ENCODE data around the gene EPHA6. TPM values are rescaled to one million over a fixed set of nuclear protein-coding genes. Genes with fewer than 3 reads are reported as not detected.

The EPHA6 gene
- total RNA-seq, 1 experiment from 2014 or later: 3.6 TPM

- Histone ChIP-seq H3K27ac (ENCODE audit: low read length) (no peak overlapping the region), H3K4me1 (ENCODE audit: insufficient read depth, low read length) (no peaks in the 10 kb centered on the region), H3K4me2 (ENCODE audit: low read length) (peak overlapping the region; percentile 69), H3K9ac (ENCODE audit: low read length) (no peak overlapping the region), H2AFZ (ENCODE audit: low read length) (no peak overlapping the region), H3K9me3 (ENCODE audit: low read length) (no peaks in the 10 kb centered on the region), H3F3A (ENCODE audit: low read length, unreplicated experiment) (no peaks in the 10 kb centered on the region), H3K4me3 (ENCODE audit: low read length) (peak overlapping the region; percentile 37; the same call in 1 of the 2 replicates), H3K36me3 (ENCODE audit: low read depth, low read length) (no peaks in the 10 kb centered on the region), H4K20me1 (ENCODE audit: low read length) (no peaks in the 10 kb centered on the region), H3K79me2 (ENCODE audit: low read length) (no peaks in the 10 kb centered on the region), H3K27me3 (ENCODE audit: low read length) (no peaks in the 10 kb centered on the region), H3K9me2 (replicated peaks; ENCODE audit: low read length) (no peaks in the 10 kb centered on the region)
- POLR2A ChIA-PET (ENCODE audit: unreplicated experiment): no interaction called here
- CTCF ChIA-PET: interaction anchor here (0.6 to 1.1 kb wide), 5 partner anchors 20 to 365 kb away, joined by 3 to 4 read pairs (median 3); no protein-coding TSS in a partner anchor
- TF ChIP-seq CTCF (conservative IDR thresholded peaks at IDR 0.05; ENCODE audit: low read depth, low read length) (peak; percentile 98), EZH2phosphoT487 (IDR thresholded peaks at IDR 0.05; ENCODE audit: borderline replicate concordance, low read length) (no peak), EZH2 (IDR thresholded peaks at IDR 0.05; ENCODE audit: low read length, unreplicated experiment) (no peak)
- intact Hi-C loops (cut with micrococcal nuclease): loop anchor here (1.0 to 2.0 kb wide), 5 partner anchors 38 to 904 kb away; partner anchors contain the start of gene EPHA6
- no TSS peak for BruUV-seq (replicated peaks)
- peak; percentile 88 for DNase-seq
- peak; percentile 94 for ATAC-seq
These were observed 904.9 kb downstream of the EPHA6 start for GRCh38 chr3:97719156-97719821.

GRCh38 chr3:97720417-97720816 is 906.0 kb downstream of the EPHA6 start:
- Histone ChIP-seq H4K20me1 (ENCODE audit: low read length) (no peaks in the 10 kb centered on the region), H3K4me2 (ENCODE audit: low read length) (no peak overlapping the region), H3F3A (ENCODE audit: low read length, unreplicated experiment) (no peaks in the 10 kb centered on the region), H3K36me3 (ENCODE audit: low read depth, low read length) (no peaks in the 10 kb centered on the region), H3K9me2 (replicated peaks; ENCODE audit: low read length) (no peaks in the 10 kb centered on the region), H3K27ac (ENCODE audit: low read length) (no peak overlapping the region), H2AFZ (ENCODE audit: low read length) (peak overlapping the region; percentile 31; the same call in 1 of the 2 replicates), H3K9ac (ENCODE audit: low read length) (no peak overlapping the region), H3K4me3 (ENCODE audit: low read length) (no peak overlapping the region), H3K79me2 (ENCODE audit: low read length) (no peaks in the 10 kb centered on the region), H3K27me3 (ENCODE audit: low read length) (no peaks in the 10 kb centered on the region), H3K4me1 (ENCODE audit: insufficient read depth, low read length) (no peaks in the 10 kb centered on the region), H3K9me3 (ENCODE audit: low read length) (no peaks in the 10 kb centered on the region)
- no TSS peak for BruUV-seq (replicated peaks)
- ChIA-PET CTCF (no interaction called here), POLR2A (ENCODE audit: unreplicated experiment) (no interaction called here)
- ATAC-seq (peak; percentile 47), DNase-seq (peak; percentile 26)
- no peak for TF ChIP-seq EZH2 (IDR thresholded peaks at IDR 0.05; ENCODE audit: low read length, unreplicated experiment)
- no peak for TF ChIP-seq CTCF (conservative IDR thresholded peaks at IDR 0.05; ENCODE audit: low read depth, low read length)
- no peak for TF ChIP-seq EZH2phosphoT487 (IDR thresholded peaks at IDR 0.05; ENCODE audit: borderline replicate concordance, low read length)
- intact Hi-C loops (cut with micrococcal nuclease): no loop called here

- TF ChIP-seq EZH2 (IDR thresholded peaks at IDR 0.05; ENCODE audit: low read length, unreplicated experiment) (no peak), EZH2phosphoT487 (IDR thresholded peaks at IDR 0.05; ENCODE audit: borderline replicate concordance, low read length) (no peak), CTCF (conservative IDR thresholded peaks at IDR 0.05; ENCODE audit: low read depth, low read length) (no peak)
- Histone ChIP-seq H3K9ac (ENCODE audit: low read length) (no peak overlapping the region), H2AFZ (ENCODE audit: low read length) (no peak overlapping the region), H3K79me2 (ENCODE audit: low read length) (no peaks in the 10 kb centered on the region), H3K27me3 (ENCODE audit: low read length) (no peaks in the 10 kb centered on the region), H3K27ac (ENCODE audit: low read length) (no peak overlapping the region), H3F3A (ENCODE audit: low read length, unreplicated experiment) (no peaks in the 10 kb centered on the region), H3K9me3 (ENCODE audit: low read length) (no peaks in the 10 kb centered on the region), H3K4me2 (ENCODE audit: low read length) (no peak overlapping the region), H3K4me1 (ENCODE audit: insufficient read depth, low read length) (no peaks in the 10 kb centered on the region), H3K4me3 (ENCODE audit: low read length) (no peak overlapping the region), H3K36me3 (ENCODE audit: low read depth, low read length) (no peaks in the 10 kb centered on the region), H4K20me1 (ENCODE audit: low read length) (no peaks in the 10 kb centered on the region), H3K9me2 (replicated peaks; ENCODE audit: low read length) (no peaks in the 10 kb centered on the region)
- ATAC-seq: no peak
- BruUV-seq (replicated peaks): no TSS peak
- intact Hi-C loops (cut with micrococcal nuclease): no loop called here
- no peak for DNase-seq
- CTCF ChIA-PET: no interaction called here
- POLR2A ChIA-PET (ENCODE audit: unreplicated experiment): no interaction called here
These were observed 907.1 kb downstream of the EPHA6 start for GRCh38 chr3:97721446-97721845.
